NCI-H510A (cell line): Measurements from ENCODE around the gene PPP2R1B.
"Not testable (repeated sequence)": the region's sequence is repeated elsewhere in the genome, so short reads cannot be mapped to it uniquely, and the experiment has no call there.

ENCODE experiments used
- DNase-seq: peaks from one replicate; lab custom pipeline; 2025; lab: John Stamatoyannopoulos, UW

The PPP2R1B gene

DNA sequence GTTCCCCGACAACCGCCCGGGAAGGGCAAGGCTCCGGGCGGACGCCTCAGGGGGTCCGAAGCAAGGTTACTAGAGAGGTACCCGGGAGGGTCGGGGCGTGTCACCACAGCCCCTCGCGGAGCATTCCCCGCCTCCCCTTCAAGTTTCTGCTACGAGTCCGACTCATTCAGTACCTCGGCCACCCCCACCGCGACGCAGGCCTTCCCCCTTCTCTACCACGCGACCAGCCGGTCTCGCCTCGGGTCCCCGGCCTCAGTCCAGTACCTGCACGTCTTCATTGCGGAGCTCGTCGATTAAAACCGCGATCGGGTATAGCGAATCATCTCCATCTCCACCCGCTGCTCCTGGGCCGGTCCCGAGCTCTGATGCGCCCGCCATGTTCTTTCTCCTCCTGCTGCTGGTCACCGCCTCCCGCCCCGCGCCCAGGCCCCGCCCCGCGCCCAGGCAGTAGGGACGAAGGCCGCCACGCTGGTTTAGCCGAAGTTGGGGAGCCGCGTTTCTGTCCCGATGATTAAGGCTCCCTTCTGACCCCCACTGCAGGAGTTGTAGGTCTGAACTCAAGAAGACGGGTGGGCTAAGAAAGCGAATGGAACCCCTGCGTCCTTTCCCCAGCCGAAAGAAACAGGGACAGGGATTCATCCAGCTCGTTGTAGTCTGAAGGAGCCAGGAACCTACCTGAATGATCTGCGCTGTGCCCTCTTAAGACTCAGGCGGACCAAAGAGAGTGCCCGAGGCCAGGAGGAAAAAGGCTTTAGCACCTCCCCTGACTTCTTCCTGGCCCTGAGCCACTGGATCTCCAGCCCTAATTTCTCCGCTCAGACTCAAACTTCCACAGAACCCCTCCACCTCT is at the start of gene PPP2R1B:
Gene PPP2R1B (minus strand): TSS at position 406 of the 850 bp plus-strand sequence. CDS start 28 bp downstream, at position 378.
- DNase-seq: peak; percentile 48

DNA sequence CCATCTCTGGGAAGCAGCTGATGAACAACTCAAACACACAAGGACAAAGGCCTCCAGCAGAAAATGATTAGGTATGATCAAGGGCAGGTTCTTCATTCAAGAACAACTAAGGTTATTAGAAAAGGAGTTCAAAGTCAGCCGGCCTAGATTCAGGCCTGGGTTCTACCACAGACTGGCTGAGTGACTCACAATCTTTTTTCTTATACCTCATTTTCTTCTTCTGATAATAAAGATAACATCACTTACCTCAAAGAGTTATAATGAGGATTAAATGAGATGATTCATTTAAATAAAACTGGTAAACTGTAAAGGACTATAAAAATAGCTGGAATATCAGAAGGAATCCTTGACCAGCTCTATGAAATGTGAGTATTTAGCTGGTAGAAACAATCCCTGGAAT is 49.3 kb upstream of the PPP2R1B start:
- DNase-seq: no peak

DNA sequence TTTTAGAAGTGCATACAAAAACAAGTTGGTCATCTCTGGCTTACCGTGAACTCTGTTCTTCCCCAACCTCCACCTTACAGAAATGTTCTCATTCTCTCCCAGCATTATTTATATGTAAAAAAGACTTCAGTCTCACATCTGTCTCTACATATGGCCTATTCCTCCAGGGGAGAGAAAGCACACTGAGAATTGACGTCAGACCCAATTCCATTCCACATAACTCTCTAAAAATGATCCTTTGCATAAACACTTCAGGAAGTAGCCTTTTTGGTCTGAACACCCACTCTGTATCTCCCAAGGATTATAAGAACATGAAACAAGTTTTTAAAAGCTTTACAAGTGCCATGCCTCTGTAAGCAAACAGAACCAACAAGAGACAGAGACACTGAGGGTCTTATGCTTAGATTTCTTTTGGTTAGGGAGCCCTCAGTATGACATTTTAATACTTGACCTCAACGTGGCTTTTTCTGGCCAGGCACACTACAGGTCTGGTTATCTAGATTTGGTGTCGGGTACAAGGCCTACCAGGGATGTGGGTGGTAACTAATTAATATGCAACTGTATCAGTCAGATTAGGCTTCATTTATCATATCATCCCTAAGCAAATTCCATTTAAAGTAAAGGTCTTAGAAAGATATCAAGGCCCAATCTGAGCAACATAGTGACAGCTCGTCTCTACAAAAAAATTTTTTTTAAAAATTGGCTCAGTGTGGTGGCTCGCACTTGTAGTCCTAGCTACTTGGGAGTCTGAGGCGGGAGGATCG is 48.5 kb upstream of the PPP2R1B start:
- no peak for DNase-seq

DNA sequence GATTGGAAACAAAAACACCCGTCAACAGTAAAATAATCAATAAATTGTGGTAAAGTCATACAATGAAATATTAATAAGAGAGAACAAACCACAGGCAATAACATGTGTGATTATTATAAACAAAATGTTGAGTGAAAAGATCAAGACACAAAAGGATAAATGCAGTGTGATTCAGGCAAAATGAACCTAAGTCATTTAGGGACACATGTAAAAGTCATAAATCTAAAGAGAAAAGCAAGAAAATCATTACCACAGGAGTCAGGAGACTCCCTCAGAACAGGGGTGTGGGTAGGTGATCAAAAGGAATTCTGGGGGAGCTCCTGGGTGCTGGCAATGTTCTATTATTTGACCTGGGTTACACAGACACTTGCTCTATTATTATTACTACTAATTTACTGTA is 47.9 kb upstream of the PPP2R1B start:
- DNase-seq: no peak

DNA sequence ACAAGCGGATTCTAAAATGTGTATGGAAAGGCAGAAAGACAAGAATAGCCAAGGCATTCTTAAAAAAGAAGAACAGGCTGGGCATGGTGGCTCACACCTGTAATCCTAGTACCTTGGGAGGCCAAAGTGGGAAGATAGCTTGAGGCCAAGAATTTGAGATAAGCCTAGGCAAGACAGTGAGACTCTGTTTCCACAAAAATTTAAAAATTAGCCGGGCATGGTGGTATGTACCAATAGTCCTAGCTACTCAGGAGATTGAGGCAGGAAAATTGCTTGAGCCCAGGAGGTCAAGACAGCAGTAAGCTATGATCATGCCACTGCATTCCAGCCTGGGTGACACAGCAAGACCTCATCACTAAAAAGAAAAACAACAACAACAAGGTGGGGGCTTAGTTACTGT is 46.0 kb upstream of the PPP2R1B start:
- no peak for DNase-seq

DNA sequence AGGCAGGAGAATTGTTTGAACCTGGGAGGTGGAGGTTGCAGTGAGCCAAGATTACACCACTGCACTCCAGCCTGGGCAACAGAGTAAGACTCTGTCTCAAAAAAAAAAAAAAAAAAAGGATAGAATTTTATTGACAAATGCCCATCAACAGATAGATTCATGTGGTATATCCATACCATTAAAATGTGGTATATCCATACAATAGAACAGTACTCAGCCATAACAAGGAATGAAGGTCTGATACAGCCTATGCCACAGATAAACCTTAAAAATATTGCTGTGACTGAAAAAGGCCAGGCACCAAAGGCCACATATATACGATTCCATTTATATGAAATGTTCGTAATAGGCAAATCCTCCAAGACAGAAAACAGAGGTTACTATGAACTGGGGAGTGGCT is 45.3 kb upstream of the PPP2R1B start:
- no peak for DNase-seq

DNA sequence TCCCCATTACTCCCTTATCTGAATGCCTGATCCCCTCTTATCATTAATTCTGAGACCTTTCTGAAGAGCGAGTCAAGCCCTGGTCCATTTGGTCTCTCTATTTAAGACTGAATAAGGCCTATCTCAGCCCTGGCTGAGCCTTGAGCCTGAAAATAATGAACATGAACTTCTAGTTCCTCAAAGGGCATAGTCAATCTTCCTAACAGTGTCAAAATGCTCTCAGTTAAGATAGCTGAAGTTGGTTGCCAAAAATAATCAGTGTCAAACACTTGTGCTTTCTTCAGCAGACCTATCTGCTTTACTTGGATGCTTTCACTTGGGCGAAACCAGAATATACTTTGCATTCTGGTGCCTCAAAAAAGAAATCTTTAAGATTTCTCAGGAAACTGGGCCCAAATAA is 42.6 kb upstream of the PPP2R1B start:
- no peak for DNase-seq

DNA sequence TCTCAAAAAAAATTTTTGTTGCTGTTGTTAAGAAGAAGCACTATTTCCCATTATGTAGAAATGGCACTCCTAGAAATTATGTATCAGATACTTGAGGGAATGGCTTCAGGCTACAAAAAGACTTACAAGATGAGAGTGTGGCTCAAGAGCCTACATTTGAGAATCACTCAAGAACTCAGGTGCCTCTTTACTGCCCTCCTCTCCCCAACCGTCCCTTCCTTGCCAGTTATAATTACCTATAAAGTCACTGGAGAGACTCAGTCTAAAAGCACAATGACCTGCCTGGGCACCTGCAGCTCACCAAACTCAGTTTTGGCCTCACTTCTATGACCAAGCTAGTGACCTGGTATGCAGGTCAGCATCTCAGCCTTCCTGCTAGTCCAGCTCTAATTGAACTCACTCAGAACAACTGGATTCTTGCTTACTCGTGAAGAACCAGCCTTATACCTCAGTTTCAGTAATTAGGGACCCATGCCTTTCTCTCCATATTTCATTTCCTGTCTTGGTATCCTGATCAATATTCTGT is 41.9 kb upstream of the PPP2R1B start:
- DNase-seq: no peak

DNA sequence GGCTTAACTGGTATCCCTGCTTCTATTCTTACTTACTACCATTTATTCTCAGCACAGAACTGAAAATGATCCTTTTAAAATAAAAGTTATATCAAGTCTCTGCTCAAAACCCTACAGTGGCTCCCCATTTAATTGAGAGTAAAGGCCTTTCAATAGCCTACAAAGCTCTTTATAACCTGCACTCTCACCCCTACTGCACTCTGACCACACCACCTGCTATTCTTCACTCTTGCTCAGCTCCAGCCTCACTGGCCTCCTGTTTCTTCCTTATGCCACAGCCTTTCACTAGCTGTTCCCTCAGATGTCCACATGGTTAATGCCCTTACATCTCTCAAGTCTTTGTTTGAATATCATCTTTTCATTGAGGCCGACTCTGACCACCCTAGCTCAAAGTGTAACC is 40.9 kb upstream of the PPP2R1B start:
- no peak for DNase-seq

DNA sequence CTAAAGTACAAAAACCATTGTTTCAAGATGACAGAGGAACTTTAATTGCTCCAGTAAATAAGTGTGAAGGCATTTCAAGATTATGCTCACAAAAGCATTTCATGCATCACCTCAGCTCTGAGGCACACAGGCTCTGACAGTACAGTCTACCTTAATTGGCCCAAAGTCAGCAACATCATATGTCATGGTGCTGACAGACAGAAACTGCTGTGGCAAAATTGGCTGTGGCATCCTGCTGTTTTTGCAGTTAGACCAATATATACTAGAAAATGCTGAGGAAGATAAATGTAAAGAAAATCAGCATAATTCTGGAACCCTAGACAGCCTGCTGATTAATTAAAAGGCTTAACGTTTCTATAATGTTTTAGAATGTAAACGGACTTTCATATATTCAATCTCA is 34.9 kb upstream of the PPP2R1B start:
- DNase-seq: no peak

DNA sequence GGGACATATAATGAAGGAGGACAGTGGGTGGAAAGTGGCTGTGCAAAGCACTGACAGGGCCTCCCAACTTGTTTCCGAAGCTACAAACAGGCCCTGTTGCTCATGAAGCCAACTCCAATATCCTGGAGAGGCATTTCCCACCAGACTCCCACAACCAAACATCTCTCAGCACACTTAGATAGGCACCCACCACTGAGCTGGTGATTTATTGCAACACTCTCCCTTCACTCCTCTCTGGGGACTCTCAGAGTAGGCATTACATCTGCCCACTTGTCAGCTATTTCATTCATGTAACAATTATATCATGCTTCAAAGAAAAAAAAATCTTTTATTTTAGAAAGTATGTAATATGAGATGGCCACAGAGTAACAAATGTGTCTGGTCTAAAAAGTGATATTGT is 32.1 kb upstream of the PPP2R1B start:
- DNase-seq: no peak

DNA sequence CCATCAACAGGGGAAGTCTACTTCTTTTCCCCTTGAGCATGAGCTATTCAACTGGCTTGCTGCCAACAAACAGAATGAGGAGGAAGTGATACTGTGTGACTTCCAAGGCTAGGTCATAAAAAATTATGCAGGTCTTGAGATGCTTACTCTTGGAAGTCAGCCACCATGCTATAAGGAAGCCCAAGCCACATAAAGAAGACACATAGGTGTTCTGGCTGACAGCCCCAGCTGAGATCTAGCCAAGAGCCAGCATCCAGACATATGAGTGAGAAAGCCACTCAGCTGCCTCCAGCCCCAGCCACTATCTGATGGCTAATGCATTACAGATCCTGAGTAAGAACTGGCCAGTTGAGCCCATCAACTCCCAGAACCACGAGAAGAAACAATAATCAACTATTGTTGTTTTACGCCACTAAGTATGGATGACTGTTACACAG is 31.0 kb upstream of the PPP2R1B start:
- no peak for DNase-seq

DNA sequence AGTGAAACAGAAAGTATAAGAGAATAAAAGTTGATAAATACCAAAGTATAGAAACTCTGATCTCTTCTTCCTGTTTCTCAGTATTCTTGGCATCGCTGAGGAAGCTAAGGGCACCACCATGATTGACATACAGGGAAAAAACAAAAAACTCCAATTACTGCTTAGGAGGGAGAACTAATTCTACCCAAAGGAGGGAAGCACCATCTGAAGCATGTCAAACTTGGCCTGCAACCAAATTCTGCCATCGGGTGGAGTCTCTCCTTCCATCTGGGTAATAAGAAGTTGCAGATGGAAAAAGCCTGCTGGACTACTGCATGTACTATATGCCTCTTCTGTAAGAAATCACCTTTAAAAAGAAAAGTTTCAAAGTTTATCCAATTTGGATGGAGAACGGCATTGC is 30.5 kb upstream of the PPP2R1B start:
- DNase-seq: no peak

DNA sequence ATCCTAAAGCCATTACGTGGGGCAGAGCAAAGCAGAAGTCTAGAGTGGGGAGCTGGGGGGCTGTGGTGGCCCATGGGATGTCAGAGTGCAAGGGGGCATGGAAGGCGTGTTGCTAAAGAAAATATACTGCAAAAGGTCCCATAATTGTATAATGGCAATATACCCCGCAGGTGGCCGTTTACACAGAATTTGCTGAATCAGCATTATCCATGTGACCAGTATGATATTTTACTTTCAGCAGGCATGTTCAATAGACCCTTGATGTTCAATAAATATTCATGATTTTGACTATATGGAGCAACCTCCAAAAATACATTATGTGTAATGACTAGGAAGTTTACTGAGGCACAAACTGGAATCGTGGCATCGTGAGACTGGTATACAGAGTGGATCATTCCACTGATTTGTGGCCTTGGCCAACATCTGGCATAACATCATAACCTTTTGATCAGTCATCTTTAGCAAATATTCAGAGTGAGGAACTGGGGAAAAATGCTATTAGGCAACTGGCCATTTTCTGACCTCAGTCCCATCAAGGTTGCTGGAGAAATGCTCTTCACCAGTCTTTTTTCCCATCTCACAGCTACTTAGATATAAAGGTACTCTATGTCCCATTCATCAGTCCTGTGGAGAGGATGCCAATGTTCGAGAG is 29.3 kb upstream of the PPP2R1B start:
- DNase-seq: no peak

DNA sequence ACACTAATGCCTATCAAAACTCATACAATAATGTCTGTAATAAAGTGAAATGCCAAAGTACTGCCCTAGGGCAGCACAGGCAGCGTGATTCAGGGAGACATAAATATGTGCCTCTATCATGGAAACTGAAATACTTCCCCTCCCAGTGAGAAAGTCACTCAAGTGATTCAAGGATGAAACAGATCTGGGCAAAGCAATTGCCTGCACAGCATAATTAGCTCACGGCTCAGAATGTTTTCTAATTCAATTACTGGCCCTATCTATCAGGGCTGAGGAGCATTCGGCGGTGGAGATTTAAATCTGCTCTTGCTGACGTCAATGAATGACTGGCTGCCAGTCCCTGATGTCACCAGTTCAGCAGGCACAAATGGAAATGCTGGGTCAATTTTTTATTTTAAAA is 27.7 kb upstream of the PPP2R1B start:
- no peak for DNase-seq

DNA sequence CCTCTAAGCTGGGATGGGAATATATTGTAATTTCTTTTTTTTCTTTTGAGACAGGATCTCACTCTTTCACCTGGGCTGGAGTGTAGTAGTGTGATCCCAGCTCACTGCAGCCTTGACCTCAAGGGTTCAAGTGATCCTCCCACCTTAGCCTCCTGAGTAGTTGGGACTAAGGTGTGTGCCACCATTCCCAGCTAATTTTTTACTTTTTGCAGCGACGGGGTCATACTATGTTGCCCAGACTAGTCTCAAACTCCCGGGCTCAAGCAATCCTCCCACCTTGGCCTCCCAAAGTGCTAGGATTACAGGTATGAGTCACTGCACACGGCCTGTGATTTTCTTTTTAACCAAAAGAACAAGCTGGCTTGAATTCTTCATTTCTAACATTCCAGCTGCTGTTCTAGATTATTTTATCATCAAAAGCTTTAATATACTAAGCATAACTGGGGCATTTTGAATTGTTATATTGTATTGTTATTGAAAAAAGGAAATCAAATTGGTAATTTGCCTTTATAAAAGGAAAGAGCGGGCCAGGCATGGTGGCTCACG is 26.8 kb upstream of the PPP2R1B start:
- no peak for DNase-seq

DNA sequence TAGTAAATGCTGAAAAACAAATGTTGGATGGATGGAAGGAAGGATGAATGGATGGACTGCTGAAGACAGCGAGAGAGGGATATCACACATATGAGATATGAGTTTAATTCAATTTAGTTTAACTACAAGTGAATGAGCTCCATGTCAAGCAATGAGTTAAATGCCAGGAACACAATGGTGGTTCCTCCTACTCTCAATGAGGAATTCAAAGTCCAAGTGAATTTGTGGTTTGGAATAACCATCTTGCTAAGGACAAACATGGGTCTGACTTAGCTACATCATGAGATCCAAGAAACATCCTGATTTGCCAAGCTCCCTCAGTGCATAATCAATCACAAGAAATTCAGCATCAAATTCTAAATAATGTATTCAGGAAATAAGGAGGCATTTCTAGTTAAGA is 26.1 kb upstream of the PPP2R1B start:
- DNase-seq: no peak

DNA sequence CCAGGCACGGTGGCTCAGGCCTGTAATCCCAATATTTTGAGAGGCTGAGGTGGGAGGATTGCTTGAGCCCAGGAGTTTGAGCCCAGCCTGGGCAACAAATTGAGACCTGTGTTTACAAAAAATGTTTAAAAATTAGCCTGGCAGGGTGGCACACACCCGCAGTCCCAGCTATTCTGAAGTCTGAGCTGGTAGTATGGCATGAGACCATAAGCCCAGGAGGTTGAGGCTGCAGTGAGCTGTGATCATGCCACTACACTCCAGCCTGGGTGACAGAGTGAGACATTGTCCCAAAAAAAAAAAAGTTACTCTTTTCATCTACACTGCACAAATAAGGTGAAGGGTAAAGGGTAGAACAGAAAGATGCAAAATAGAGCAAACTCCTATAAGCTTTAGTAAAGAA is 22.3 kb upstream of the PPP2R1B start:
- no peak for DNase-seq

DNA sequence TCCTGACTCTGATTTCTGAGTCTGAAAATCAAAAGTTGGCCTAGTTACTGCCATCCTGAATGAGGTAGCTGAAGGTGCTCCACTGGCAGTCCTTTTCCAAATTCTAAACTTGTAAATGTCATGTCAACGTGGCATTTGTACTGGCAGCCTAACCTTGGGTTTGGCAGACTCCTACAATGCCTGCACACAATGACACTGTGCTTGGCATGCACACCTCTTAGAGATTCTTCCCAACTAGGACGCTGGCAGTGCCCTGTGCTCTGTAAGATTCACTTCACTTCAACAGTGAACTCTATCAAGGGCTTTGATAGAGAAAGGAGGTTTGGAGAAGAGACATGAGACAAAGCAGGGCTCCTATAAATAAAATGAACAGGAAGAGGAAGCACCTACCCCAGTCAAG is 21.9 kb upstream of the PPP2R1B start:
- DNase-seq: no peak

DNA sequence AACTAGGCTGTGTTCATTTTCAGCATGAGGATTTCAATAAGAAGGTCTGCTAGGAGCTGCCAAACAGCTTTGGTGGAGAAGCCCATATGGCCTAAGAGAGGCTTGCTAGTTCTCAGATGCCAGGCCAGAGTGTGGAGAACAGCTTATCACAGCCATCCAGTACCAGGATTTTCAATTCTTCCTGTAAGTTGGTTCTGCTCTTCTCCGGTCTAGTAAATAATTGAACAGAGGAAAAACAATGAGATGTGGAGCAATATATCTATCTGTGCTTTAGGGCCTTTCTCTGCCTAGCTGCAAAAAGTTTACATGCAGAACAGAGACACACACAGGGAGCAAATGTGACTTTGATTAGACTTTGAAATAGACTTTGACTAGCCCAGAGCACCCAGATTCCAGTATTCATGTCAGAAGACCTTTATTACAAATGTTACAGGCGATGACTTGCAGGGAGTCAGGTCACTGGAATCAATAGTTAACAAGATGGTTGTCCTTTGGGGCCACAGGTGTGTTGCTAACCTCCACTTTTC is 19.8 kb upstream of the PPP2R1B start:
- DNase-seq: no peak

DNA sequence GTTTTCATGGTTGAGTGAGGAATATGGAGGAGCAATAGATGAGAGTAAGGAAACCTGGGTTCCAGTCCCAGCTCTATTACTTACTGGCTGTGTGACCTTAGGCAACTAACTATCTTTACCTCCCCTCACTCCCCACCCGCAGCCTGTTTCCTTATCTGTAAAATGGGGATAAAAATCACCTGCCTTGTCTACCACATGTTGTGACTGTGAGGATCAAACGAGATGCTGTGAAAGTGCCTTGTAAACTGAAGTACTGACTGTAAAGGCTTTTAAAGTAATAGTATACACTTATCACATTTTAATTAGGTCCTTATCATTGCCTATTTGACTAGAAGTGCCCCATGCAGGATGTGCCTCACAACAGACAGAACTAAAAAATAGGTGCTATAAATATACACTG is 18.9 kb upstream of the PPP2R1B start:
- DNase-seq: no peak

DNA sequence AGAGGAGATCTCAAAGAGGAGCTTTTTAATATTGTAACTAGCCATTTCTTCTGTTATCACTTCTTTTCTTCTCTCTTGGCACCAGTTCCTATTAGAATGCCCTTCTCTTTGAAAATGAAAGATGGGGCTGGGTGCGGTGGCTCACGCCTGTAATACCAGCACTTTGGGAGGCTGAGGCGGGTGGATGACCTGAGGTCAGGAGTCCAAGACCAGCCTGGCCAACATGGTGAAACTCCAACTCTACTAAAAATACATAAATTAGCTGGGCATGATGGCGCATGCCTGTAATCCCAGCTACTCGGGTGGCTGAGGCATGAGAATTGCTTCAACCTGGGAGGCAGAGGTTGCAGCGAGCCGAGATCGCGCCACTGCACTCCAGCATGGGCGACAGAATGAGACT is 18.1 kb upstream of the PPP2R1B start:
- not testable (repeated sequence) for DNase-seq
